DMS 273 treated with DMSO at 0.1 percent for 48 hours (cell line): ENCODE data around the gene ATG16L2.
A peak's percentile ranks its signal among the peaks of the same experiment; 100 is the strongest.
"Not testable (repeated sequence)": the region's sequence is repeated elsewhere in the genome, so short reads cannot be mapped to it uniquely, and the experiment has no call there.

Source experiments
- DNase-seq: peaks from one replicate; lab custom pipeline; 2025; lab: John Stamatoyannopoulos, UW

Gene ATG16L2

DNA sequence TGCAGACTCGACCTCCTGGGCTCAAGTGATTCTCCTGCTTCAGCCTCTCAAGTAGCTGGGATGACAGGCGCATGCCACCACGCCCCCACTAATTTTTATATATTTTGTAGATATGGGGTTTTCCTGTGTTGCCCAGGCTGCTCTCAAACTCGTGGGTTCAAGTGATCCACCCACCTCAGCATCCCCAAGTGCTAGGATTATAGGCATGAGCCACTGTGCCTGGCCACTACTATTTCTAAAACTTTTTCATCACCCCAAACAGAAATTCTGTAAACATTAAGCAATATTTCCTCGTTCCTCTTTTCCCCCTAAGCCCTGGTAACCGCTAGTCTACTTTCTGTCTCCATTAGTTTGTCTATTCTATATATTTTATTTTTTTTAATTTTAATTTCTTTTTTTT is 9.0 kb upstream of the ATG16L2 start:
- no peak for DNase-seq

DNA sequence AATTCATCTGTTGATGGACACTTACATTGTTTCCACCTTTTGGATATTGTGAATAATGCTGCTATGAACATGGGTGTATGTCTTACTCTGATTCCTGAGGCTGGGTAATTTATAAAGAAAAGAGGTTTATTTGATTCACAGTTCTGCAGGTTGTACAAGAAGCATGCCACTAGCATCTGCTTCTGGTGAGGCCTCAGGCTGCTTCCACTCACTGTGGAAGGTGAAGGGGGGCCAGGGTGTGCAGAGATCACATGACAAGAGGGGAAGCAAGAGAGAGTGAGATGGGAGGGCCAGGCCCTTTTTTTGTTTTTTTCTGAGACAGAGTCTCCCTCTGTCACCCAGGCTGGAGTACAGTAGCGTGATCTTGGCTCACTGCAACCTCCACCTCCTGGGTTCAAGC is 7.8 kb upstream of the ATG16L2 start:
- not testable (repeated sequence) for DNase-seq

DNA sequence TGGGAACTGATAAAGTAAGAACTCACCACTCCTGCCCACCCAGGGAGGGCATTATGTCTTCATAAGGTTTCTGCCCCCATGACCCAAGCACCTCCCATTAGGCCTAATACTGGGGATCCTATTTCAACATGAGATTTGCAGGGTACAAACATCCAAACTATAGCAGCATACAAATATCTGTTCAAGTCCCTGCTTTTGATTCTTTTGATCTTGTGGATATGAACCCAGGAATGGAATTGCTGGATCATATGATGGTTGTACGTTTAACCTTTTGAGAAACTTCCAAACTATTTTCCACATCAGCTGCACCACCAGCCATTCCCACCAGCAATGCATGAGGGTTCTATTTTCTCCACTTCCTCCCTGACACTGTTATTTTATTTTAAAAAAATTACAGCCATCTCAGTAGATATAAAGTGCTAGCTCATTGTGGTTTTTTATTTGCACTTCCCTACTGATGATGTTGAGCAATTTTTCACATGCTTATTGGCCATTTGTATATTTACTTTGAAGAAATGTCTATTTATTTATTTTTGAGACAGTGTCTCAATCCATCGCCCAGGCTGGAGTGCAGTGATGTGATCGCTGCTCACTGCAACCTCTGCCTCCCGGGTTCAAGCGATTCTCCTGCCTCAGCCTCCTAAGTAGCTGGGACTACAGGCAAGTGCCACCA is 7.1 kb upstream of the ATG16L2 start:
- DNase-seq, result no peak

DNA sequence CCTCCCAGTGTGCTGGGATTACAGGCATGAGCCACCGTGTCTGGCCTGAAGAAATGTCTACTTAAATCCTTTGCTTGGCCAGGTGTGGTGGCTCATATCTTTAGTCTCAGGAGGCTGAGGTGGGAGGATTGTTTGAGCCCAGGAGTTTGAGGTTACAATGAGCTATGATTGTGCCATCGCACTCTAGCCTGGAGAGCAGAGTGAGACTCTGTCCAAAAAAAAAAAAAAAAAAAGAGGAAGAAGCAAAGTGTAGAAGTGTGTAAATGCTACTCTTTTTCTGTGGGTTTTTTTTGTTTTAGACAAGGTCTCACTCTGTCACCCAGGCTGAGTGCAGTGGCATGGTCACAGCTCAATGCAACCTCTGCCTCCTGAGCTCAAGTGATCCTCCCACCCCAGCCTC is 6.4 kb upstream of the ATG16L2 start:
- no peak for DNase-seq

DNA sequence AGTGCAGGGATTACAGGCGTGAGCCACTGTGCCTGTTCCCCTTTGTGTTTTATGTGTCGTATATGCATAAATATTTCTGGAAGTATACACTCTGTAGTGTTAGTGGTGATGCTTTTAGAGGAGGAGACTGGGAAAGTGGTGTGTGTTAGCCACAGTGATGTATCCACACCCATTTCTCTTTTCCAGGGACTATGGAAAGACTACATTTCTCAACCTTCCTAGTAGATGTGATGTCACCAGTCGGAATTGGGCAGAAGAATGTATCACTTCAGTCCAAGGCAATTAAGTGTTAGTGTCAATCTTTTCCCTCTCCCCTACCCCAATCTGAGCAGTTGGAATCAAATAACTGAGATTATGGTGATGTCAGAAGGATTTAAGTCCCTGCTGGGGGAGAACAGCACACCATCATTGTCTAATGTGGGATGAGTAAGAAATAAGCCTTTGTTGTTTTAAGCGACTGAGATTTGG is 5.8 kb upstream of the ATG16L2 start:
- DNase-seq, result no peak

DNA sequence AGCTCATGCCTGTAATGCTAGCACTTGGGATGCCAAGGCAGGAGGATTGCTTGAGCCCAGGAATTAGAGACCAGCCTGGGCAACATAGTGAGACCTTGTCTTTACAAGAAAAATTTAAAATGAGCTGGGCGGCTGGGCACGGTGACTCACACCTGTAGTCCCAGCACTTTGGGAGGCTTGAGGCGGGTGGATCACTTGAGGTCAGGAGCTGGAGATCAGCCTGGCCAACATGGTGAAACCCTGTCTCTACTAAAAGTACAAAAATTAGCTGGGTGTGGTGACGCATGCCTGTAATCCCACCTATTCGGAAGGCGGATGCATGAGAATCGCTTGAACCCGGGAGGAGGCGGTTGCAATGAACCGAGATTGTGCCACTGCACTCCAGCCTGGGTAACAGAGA is 2.5 kb upstream of the ATG16L2 start:
- not testable (repeated sequence) for DNase-seq

DNA sequence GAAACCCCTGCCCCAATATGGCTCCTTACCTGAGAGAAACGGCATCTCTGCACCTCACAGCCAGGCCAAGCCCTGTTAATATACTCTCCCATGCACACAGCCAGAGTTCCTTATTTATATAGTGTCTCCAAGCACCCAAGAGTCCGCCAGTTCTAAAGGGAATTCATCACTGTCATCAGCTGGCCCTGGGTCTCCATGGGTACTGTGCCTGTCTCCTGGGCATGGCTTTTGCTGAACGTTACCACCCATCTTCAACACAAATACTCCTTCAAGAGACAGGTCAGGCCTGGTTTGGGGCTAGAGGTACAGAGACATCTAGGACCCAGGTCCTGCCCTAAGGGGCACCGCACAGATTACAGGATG is 1.6 kb upstream of the ATG16L2 start:
- no peak for DNase-seq

DNA sequence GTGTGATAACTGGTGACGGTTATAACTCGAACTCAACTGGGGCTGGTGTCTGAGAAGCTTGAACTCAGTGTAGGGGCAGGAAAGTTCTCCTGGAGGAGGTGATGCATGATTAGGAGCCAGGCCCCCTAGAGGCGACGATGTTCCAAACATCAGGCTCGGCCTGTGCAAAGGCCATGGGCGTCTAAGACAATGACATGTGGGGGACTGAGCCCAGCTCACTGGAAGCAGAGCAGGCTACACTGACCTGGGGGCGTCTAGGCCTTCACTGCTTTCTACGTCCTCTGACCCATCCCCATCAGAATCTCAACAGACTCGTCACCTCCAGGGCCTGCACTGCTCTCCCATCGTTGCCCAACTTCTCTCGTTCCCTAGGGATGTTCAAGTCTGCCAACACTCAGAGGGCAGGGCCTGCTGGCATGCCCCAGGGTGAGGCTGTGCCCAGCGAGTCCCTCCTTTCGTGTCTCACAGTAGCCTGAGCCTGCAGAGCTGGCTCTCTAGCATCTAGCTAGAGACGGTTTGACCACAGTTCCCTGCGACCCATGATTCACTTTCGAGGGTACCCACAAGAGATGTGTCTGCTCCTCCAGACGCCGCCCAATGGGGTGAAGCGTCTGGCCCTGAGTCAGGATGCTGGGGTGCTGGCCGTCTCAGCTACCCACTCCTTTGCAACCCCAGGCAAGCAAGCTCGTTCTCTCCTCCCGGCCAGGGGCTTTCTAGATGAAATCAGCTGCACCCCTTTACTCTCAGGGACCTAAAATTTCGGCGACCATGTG is 1.1 kb upstream of the ATG16L2 start:
- peak; percentile 17 for DNase-seq

DNA sequence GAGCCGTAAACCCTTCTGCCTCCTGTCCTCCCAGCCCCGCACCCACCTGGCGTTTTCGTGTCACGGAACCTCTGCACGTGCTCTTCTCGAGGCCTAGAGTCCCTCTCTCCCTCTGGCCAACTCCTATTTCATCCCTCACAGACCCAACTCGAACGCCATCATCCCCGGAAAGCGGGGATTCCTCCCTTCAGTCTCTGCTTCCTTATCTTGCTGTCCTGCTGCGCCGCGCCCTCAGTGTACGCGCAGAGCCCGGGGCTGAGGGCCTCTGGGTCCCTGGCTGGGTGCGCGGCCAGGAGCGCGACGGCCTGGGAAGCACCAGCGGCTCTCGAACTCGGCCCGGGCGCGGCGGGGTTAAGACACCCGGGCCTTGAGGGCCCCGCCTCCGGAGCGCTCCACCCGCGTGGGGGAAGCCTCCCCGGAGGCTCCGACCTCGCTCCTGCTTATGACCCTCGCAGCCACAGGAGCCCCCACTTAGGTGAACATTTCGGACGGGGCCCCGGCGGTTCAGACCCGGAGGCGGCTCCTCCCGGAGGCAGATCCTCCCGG is 398 bp upstream of the ATG16L2 start:
- no peak for DNase-seq

DNA sequence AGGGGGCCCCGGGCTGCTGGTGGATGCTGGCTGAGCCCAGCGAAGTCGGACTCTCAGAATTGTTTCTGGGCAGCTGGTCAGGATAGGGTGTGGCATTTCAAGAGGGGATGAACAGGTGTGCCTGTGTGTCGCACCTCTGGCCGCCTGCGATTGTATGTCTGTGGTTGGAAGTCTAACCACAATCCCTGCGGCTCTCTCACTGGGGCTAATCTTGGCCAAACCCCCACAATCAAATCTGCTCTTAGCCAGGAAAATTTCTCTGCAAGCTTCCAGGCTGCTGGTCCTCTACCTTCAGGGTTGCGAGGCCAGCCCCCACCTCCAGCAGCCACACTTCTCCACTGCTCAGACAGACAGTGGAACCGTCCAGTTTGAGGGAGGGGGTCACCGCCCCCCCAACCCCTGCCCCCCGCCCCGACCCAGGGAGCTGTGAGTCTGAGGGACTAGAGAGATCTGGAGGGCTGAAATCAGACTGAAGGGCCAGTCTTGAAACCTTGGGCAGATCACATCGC is 953 bp downstream of the ATG16L2 start:
- DNase-seq, result no peak

DNA sequence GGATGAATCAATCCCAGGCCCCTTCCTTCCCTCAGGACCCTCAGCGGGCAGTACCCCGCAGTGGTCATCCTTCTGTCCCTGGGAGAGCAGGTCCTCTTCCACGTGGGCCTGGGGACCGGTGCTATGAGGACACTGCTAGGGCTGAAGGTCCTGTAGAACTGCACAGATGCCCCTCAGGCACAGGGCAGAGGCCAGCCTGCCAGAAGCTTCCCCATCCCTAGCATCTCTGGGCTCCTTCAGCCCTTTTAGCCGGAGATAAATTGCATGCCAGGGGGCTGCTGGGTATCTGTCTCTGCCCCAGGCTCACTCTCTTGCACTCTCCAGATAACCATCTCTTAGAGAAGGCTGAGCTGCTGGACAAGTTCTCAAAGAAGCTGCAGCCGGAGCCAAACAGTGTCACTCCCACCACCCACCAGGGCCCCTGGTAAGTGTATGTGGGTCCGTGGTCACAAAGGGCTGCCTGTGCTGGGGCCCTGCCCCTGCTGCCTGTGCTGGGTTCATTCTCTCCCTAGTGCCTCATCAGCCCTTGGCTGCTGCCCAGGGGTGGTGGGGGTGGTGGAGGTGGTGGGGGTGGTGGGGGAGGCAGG is 2.3 kb downstream of the ATG16L2 start:
- no peak for DNase-seq

DNA sequence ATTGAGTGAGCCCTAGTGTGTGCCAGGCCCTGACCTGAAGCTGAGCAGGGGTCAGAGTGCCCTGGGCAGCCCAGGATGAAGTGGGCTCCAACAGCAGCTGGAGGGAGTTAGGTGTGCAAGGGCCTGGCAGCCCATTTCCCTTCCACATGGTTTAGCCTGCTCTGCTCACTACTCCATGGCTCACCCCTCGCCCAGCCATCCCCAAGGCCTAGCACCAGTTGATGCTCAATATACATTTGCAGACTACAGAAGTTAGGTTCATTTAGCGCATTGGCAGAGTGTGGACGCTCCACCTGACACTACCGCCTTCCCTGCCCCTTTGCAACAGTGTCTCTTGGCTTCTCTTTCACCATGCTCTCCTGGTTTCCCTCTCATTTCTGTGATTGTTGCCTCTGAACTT is 3.8 kb downstream of the ATG16L2 start:
- DNase-seq, result no peak

DNA sequence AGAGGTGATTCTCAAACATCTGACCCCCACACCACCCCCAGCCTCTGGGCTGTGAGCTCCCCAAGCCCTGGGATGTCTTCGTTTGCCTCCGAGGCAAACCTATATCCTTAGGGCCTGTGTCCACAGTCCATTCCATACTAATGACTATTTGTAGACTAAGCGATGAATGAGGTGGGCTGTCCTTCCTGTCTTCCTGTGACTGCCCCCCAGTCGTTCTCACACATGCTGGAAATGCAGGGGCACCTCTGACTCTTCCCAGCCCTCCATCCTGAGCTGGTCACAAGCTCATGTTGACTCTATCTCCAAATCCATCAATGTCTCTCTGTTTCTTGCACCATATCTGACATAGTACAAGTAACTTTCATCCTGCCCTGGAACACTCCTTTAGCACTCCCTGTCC is 4.8 kb downstream of the ATG16L2 start:
- no peak for DNase-seq

DNA sequence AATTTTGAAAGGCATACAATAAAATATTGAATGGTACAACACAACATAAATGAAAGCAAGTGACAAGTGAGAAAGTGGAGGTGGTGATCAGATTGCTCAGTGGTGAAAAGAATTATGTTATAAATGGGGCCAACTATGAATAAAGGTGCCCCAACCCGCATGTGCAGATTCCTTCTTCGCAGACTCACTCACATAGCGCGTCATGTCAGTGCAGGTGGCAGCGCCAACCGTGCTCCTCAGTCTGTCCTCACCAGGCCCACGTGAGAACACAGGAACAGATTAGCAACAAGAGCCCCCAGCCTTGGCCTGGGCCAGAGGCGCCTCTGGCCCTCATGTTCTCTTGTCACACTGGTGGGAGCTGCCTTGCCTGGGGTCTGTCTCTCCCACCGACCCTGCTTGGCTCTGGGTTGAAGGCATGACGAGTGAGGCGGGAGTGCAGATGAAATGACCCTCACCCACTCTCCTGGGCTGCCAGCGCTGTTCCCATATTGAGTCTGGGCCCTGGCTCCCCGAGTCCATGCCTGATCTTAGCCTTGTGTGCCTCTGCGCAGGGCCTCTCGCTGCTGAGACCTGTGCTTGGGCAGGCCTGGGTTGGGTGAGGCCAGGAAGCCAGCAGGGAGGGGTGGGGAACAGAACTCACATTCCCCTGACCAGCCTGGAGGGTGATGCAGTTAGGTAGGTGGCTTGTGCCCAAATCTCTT is 6.4 kb downstream of the ATG16L2 start:
- no peak for DNase-seq

DNA sequence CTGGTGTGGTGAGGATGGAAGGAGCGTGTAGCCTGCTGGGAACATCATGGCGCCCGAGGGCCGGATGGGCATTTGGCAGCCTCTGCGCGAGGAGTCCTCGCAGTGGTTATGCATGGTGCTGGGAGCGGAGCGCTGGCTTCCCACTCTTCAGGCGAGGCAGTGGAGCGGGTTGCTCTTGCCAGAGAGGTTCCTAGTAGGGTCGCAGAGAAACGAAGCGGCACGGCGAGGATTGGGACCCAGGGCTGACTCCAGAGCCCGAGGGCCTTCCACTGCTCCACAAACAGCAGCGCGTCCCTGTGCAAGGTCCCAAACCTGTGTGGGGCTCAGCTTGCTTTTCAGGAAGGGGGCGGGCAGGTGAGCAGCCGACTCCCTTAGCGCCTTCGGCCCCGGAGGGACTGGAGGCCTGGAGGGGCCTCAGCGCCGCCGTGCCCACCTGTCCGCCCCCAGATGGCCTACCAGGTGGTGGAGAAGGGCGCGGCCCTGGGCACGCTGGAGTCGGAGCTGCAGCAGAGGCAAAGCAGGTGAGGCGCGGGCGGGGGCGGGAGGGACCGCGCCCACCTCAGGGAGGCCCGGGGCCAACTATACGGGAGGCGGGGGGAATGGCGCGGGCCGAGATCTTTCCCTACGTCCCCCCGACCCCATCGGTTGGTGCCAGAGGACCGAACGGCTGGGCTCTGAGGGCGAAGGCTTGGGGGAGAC is 7.2 kb downstream of the ATG16L2 start:
- DNase-seq, result no peak

DNA sequence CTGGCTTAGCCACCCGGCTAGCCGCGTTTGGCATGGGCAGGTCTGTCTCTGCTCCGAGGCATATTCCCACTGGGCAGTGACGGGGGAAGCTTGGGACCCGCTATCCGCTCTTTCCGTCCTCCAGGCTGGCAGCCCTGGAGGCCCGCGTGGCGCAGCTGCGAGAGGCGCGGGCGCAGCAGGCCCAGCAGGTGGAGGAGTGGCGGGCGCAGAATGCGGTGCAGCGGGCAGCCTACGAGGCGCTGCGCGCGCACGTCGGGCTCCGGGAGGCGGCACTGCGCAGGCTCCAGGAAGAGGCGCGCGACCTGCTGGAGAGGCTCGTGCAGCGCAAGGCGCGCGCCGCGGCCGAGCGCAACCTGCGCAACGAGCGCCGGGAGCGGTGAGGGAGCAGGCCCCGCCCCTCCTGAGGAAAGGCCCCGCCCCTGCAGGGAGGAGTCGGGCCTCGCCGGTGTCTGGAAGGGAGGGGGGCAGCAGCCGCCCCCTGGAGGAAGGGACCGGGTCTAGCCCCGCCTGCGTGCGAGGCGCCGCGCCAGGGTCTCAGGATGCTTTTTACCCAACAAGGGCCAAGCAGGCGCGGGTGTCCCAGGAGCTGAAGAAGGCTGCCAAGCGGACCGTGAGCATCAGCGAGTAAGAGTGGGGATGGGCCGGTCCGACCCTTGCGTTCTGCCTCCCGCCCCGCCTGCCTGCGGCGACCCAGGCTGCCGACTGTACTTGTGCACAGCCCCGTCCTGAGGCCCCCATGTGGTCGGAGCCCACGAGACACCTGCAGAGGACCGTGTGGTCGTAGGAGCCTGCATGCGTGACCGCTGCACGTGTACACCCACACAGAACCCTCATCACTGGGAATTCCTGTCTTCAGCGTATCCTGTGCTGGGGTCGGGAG is 7.9 kb downstream of the ATG16L2 start:
- DNase-seq, result peak; percentile 65

DNA sequence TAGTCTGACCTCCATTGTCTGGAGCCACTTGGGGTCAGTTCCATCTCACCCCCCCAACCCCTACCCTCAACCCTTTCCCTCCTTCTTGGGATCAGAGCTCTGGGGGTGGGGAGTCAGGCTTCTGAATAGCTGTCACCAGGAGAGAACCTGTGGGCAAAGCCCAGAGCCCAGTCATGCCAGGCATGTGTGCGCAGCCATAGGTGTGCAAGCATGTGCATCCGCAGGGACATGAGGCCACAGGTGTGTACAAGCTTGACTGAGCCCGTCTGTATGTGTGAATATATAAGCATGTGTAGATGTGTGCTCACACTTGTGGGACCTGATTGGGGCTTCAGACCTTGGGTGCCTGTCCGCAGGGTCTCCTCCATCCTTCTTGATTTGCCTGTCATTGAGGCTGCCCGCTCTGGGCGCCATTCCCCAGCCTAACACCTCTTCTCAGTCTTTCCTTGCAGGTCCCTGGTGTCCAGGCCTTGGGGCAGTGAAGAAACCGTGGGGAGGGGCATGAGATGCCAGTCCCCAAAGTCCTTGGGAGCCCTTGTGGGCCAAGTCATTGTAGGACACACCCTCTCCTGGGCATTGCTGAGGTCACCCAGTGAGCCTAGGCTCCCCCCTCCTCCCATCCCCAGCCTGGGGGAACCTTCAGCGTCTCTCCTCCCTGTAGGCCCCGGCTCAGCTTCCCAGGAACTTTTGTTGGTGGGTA is 9.0 kb downstream of the ATG16L2 start:
- DNase-seq, result no peak

DNA sequence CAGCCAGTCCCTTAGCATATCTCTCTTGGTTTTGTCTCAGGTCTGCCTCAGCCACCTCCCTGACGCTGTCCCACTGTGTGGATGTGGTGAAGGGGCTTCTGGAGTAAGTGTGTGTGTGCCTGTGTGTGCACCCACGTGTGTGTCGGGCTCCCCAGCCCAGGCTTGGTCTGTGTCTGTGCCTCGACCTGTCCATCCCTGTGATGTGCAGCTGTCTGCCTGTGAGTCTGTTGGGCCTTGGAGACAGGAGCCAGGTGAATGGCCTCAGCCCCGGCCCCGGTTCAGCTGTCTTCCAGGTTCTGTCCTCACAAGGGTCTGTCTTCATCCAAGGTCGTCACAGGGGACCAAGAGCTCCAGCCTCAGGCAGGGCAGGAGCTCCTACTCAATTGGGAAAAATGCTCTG is 9.8 kb downstream of the ATG16L2 start:
- no peak for DNase-seq

DNA sequence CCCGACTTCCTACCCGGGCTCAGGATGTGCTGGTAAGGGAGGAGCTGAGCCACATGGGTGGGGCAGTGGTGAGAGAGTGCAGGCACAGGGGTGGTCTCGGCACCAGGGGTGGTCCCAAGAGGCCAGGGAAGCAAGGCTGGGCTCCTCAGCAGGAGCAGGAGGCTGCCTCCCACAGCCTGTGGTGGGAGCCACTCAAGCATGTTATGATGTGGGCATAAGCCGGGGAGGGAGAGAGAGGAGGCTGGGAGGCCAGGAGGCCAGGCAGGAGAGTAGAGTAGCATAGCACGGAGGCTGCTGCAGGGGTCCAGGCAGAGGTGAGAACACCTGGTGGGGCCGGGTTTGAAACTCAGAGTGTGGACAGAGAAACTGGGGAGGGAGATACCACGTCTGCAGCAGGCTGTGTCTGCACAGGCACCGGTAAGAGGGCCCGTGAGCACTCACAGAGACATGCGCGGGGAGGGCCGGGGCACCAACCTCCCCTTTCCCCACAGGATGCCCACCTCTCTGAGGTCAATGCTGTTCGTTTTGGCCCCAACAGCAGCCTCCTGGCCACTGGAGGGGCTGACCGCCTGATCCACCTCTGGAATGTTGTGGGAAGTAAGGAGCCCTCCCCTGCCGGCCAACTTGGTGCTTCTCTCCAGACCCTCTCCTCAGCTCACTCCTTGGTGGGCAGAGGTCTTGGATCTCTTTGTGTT is 10.7 kb downstream of the ATG16L2 start:
- DNase-seq, result no peak
